Measurements from ENCODE around the gene CA7.
"Not testable (repeated sequence)": the region's sequence is repeated elsewhere in the genome, so short reads cannot be mapped to it uniquely, and the experiment has no call there.

Gene CA7

DNA sequence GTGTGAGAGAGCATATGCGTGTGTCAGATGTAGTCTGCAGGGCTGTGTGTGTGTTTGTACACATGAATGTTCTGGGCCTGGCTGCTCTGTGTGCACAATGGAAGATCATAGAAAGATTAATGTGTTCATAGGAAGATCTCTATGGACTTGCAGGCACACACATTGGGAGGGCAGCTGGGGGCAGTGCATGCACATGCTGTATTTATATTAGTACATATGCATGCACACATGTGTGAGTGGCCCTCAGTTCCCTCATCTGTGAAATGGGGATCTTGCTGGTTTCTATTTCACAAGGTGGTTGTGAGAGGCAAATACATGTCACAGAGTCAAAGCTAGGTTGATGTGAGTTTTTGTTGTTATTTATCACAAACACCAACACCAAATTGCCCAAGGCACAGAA lies 2.1 kb downstream of the CA7 start:
- DNase-seq (ENCODE audit: low read depth in 1 of 2, low spot score in 1 of 2) = no peak

DNA sequence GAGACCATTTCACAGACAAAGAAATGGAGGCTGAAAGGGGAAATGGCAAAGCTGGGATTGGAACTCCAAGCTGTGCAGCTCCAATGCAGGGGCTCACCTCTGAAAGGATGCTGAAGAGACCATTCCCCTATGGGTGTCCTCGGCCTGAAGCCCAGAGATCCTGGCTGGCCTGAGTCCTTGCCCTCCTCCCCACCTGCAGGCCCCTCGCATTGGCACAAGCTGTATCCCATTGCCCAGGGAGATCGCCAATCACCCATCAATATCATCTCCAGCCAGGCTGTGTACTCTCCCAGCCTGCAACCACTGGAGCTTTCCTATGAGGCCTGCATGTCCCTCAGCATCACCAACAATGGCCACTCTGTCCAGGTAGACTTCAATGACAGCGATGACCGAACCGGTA lies 2.6 kb downstream of the CA7 start:
- DNase-seq (ENCODE audit: low read depth in 1 of 2, low spot score in 1 of 2) = no peak

DNA sequence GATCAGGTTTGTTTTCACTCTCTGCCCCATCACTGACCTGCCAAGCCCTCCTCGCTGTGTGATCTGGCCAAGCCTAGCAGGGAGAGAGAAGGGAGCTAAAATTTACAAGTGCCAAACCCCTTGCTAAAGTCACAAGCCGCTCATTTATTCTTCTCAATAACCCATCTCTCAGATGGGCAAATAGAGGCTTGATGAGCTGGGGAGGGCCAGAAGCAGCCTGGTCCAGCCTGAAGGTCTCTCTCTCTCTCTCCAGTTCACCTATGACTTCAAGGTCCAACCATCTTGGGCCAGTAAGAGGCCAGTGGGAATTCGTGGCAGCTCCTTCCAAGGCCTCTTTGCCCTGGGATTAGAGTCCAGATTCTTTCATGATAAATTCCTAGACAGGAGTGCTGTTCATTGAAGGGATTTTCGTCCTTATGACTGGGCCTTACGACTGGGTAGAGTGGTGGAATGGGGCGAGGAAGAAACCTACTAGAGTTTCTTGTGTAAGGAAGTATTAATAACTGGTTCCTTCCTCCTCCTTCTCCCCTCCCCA lies 3.4 kb downstream of the CA7 start:
- DNase-seq (ENCODE audit: low read depth in 1 of 2, low spot score in 1 of 2) = no peak

DNA sequence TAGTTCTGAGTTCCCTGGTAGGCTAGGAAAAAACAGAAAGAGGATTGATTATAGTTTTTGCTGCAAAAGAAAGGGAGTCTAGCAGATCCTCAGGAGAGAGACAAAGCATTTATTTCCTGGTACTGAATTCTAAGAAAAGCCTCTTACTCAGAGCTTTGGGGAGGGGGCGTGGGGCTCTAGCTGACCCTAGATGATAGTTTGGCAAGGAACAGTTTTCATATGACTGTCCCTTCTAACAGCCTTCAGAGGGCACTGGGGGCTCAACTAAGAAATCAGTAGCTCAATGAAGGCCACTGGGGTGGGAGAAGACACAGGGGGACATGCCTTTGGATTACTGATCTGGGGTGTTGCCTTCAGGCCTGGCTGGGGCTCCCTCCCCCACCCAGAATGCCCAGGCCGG lies 4.0 kb downstream of the CA7 start:
- DNase-seq (ENCODE audit: low read depth in 1 of 2, low spot score in 1 of 2) = no peak

DNA sequence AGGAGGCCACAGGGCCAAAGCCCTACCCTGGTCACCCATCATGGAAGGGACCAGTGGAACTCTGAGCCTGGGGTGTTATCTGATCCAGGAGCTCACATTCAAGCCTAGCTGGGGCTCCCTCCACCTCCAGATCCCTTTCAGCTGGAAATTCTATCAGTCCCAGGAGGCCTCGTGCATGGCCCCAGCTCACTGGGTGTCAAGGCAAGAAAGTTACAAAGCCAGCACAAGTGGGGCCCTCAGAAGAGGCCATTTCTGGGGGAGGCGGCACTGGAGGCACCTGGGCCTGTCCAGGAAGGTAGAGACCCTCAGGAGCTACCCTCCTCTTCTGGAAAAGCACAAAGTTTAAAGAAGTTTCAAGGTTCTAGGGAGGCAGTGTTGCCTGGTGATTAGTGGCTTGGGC lies 4.8 kb downstream of the CA7 start:
- DNase-seq (ENCODE audit: low read depth in 1 of 2, low spot score in 1 of 2) = no peak

DNA sequence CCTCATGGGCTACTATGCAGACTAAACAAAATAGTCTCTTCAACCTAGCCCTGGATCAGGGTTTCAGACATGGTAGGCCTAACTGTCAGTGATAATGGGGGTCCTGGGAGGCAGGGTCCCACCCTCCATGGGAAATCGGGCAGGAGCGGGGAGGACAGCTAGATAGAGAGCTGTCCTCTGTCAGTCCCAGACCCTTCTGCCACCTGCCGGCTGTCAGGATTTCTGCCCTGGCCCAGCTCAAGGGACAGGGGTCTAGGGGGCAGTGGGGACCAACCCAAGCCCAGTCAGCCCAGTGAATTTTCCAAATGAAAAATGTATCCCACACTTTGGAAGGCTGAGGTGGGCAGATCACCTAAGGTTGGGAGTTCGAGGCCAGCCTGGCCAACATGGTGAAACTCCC lies 5.3 kb downstream of the CA7 start:
- DNase-seq (ENCODE audit: low read depth in 1 of 2, low spot score in 1 of 2) = no peak

DNA sequence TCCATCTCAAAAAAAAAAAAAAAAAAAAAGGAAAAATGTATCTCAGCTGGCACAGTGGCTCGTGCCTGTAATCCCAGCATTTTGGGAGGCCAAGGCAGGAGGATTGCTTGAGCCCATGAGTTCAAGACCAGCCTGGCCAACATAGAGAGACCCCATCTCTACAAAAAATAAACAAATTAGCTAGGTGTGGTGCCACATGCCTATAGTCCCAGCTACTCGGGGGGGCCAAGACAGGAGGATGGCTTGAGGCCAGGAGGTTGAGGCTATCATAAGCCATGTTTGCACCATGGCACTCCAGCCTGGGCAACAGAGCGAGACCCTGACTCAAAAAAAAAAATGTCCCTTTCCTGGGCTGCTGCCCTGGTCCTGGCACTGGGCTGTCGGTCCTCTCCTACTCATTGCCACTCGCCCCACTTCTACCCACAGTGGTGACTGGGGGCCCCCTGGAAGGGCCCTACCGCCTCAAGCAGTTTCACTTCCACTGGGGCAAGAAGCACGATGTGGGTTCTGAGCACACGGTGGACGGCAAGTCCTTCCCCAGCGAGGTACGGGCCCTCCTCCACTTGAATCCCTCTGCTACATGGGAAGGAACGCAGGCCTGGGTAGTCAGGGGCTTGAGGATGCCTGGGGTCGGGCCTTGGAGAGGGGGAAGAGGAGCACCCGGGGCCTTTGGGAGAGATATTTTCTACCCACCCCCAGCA lies 6.1 kb downstream of the CA7 start:
- DNase-seq (ENCODE audit: low read depth in 1 of 2, low spot score in 1 of 2) = no peak

DNA sequence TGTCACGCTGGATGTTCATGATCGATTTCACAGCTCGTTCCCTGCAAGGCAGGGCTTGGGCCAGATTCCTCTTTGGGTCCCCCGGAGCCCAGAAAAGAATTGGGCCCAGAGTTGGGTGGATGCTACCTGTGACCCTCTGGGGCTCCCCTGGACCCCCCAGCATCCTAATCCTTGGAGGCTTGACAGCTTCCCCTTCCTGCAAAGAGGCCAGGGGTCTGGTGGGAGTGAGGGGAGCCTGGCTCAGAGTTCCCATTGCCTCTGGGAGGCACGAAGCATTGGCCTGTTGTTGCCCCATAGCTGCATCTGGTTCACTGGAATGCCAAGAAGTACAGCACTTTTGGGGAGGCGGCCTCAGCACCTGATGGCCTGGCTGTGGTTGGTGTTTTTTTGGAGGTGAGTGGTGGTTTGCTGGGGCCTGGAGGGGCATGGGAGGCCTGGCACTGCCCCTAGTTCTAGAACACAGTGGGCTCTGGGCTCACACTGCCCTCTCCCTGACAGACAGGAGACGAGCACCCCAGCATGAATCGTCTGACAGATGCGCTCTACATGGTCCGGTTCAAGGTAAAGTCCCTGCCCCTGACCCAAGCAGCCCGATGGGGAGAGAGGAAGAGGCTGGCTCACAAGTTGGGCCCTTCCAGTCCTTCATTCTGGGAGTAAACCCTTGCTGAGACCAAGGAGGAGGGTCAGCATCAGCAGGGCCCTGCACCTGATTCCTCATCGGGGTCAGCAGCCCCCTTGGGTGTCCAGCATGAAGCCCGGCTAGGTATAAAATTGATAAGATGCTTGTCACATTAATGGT lies 7.2 kb downstream of the CA7 start:
- DNase-seq (ENCODE audit: low read depth in 1 of 2, low spot score in 1 of 2) = no peak

DNA sequence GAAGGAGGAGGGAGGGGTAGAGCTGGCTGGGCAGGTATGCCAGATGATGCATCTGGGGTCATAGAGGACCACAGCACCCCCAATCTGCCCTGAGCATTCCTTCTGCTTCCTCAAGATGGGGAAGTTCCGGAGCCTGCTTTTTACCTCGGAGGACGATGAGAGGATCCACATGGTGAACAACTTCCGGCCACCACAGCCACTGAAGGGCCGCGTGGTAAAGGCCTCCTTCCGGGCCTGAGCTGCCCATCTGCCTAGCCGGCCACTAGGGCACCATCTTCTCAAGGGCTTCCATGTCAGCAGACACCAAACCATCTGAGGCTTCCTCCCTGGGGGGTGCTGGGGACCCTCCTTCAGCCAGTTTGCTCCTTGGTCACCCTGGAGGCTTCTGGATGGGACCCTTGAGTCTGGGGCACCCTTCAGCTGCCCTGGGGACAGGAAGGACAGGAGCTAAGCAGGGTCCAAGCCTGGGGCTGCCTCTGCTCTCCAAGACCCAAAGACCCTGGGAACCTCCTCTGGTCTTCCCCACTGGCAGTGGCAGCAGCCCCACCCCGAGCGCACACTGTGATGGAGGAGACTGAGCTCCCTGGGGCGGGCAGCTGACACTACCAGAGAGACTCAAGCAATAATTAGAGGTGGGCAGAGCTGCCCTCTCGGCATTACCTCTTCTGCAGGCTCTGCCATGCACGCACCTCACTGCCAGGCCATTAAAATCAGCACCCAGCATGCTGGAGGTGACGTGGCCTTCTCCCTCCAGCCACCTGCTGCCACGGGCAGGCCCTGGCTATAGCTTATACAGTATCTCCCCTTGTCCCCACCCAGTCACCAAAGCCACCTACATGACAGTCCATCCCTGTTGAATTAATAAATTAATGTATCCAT lies 9.3 kb downstream of the CA7 start:
- DNase-seq (ENCODE audit: low read depth in 1 of 2, low spot score in 1 of 2) = no peak

DNA sequence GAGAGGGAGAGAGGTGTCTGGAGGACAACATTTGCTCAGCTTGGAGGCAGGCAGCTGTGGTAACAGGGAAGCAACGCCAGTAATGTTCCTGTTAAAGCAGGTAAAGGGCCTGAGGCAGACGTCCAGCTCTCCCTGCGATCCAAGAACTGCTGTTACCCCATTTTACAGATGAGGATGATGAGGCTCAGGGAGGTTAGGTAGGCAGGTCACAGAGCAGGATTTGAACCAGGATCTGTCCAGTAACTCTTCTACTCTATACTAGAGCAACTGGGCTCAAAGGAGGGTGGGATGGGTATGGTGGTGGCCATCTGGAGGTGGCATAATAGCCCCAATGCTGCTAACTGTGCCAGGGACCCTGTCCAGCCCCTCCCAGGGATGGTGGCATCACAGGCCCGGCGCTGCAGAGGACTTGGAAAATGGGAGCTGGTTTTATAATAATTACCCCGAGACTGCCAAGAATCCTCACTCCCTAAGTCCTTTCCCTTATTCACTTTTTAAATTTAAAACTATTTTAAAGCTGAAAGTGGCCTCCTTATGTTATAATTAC lies 12.0 kb downstream of the CA7 start:
- DNase-seq (ENCODE audit: low read depth in 1 of 2, low spot score in 1 of 2) = no peak

DNA sequence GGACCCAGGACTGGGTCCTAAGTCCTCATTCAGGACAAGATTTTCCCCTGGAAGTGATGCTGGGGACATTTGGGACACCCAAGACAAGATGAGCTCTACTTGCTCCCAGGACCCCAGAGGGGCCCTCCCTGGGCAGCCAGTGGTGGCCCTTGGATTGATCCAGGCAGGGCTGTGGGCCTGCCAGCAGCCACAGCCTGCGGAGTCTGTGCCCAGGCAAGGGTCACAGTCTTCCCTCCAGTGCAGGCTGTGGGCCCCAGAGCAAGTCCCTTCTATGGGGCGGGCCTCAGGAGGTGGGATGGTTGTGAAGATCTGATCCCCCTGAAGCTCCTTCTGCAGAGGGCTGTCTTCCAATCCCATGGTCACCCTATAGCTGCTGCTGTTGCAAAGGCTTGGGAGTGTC lies 12.6 kb downstream of the CA7 start:
- DNase-seq (ENCODE audit: low read depth in 1 of 2, low spot score in 1 of 2) = no peak

DNA sequence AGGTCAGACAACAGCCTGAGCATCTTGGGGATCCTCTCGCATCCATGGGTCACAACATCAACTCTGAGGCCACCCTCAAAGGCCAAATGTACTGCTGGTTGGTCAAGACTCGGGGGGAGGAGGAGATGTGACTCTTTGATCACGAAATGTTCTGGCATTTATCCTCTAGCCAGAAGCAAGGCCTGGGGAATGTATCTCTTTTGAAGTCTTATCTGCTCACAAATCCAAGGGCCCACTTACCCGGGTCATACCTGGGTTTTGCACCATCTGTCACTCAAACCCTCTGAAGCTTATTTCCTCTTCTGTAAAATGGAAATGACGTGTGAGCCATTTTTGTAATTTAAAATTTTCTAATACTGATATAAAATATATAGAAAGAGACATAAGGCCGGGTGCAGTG lies 13.2 kb downstream of the CA7 start:
- no peak for DNase-seq (ENCODE audit: low read depth in 1 of 2, low spot score in 1 of 2)

DNA sequence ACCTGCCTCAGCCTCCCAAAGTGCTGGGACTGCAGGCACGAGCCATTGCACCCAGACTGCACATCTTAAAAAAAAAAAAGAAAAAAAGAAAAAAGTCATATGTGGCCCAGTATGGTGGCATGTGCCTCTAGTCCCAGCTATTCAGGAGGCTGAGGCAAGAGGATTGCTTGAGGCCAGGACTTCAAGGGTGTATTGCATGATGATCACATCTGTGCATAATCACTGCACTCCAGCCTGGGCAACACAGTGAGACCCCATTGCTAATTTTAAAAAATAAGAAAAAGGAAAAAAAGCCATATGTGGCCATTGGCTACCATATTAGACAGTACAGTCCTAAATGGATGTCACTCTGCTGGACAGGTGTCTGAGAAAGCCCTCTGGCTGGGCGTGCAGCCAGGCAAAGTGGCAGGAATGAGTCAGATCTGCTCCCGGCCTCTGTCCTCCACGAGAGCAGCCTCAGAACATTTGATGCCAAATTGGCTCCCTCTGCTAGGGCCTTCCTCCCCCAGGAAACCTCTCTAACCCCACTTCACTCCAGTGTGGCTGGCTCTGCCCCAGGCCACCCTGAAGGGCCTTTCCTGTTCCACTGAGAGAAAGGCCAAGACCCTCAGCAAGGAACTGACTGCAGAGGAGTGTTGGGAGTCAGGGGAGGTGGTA lies 14.7 kb downstream of the CA7 start:
- DNase-seq (ENCODE audit: low read depth in 1 of 2, low spot score in 1 of 2) = no peak

DNA sequence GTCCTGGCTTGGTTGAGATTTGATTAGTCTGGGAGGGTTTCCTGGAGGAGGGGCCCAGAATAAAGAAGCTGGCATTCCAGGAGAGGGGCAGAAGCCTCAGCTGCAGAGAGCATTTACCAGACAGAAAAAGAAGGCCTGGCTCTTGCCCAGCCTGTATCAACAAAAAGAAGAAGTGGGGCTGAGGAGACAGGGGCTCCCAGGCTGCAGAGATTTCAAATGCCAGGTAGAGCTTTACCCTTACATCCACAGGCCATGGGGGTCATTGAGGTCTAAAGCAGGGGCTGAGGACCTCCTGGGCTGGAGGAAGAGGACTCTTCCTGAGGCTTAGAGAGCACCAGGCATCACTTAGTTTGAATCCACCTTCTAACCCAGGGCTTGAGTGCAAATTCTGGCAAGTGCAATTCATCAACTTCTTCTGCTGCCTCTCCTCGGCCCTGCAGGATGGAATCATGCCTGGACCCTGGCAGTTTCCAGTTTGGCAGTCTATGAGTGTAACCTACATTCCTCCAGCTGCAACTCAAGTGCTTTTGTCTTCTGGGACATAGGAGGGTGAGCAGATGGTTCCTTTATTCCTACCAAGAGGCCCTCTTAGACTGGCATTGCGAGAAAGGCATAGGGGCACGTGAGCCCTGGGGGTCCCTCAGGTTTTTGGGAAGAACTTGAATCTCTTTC lies 15.3 kb downstream of the CA7 start:
- DNase-seq (ENCODE audit: low read depth in 1 of 2, low spot score in 1 of 2) = no peak

DNA sequence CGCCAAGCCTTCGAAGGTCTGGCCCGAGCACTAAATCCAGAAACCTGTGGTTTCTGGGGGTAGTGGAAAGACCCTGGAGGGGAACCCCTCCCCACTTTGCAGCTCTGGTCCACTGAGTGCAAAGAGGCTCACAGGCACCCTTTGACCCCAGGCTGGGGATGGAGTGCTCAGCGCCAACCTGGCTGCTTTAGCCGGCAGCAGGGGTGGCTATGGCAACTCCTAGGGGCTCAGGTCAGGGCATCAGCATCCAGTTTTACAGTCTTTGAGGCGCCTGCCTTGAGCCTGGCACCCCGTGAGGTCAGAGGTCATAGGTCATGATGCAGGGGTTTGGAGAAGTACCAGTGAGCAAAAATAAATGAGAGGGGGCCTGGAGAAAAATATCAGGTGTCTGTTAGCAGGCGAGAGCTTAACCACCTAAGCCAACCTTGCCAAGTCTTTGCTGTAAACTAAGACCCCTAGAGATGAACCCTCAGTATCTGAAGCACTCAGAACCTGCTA lies 17.9 kb downstream of the CA7 start:
- no peak for DNase-seq (ENCODE audit: low read depth in 1 of 2, low spot score in 1 of 2)

DNA sequence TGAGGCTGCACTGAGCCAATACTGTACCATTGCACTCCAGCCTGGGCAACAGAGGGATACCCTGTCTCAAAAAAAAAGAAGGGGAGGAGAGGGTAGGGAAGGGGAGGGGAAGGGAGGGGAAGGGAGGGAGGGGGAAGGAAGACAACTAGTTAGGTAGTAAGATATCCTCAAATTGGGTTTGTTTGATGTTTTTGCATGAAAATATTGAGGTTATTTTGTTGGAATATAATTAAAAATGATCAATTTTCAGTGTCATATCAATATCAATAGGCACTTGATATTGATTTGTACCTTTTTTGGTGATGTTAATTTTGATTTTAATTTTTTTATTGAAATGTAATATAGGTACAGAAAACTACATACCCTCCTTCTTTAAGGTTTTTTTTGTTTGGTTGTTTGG lies 19.5 kb downstream of the CA7 start:
- no peak for DNase-seq (ENCODE audit: low read depth in 1 of 2, low spot score in 1 of 2)

DNA sequence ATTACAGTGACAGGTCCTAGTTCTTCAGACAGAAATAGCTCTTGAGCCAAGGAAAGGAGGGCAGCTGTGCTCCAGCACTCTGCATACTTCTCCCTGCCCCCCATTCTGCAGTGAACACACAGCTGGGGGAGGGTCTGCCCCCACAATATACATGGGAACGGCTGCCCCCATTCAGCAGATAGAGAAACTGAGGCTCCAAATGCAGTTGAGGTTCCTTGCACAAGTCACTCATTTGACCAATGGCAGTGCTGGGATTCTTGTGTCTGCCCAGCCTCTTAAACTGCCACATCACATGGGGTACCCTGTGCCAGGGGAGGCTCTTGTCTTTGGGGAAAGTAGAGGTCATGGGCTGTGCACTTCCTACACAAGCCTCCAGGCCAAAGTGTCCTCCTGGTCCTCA lies 25.2 kb downstream of the CA7 start:
- no peak for DNase-seq (ENCODE audit: low read depth in 1 of 2, low spot score in 1 of 2)

DNA sequence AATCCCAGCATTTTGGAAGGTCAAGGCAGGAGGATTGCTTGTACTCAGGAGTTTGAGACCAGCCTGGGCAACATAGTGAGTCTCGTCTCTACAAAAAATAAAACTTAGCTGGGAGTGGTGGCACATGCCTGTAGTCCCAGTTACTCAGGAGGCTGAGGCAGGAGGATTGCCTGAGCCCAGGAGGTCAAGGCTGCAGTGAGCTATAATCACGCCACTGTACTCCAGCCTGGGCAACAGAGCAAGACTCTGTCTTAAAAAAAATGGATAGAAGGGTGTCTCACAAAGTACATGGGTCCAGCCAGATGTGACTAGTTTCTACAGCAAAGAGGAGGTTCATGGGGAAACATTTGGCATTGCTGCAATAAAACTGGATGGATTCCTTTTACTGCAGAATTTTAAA lies 27.1 kb downstream of the CA7 start:
- not testable (repeated sequence) for DNase-seq (ENCODE audit: low read depth in 1 of 2, low spot score in 1 of 2)

DNA sequence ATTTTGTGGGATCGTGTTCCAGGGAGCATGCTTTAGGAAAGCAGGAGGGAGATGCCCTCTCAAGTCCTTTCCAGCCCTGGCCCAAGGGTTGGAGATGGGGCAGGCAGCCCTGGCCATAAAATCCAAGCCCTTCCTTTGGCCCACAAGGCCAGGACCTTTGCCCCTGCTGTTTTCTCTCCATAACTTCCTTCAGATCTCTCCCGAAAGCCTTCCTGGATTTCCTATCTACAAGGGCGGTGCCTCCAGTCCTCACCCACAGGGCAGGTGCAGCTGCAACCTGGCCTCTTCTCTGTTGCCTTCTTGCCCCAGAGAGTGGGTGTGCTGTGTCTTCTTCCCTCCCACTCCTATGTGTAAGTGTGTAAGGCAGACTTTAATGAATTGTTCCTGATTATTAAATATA lies 27.6 kb downstream of the CA7 start:
- no peak for DNase-seq (ENCODE audit: low read depth in 1 of 2, low spot score in 1 of 2)

DNA sequence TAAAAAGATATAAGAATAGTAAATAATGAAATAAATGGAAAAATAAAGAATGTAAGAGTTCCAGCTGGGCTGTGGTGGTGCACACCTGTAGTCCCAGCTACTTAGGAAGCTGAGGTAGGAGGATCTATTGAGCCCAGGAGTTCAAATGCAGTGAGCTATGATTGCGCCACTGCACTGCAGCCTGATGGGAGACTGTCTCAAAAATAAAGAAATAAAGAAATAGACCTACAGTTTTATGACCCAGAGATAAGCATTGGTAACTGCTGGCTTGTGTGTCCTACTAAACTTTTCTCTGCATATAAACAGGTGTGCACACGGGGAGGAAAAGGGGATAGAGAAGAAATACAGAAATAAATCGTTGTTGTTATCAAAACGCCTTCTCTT lies 28.3 kb downstream of the CA7 start:
- DNase-seq (ENCODE audit: low read depth in 1 of 2, low spot score in 1 of 2) = no peak

All from activated T-helper 1 cell treated with anti-CD3 and anti-CD28 coated beads, Interleukin-2, amount 50 U/mL, for 16 hours (primary cell).